ENCODE data around the gene CRABP1.
A peak's percentile ranks its signal among the peaks of the same experiment; 100 is the strongest.
"Not testable (repeated sequence)": the region's sequence is repeated elsewhere in the genome, so short reads cannot be mapped to it uniquely, and the experiment has no call there.

Gene CRABP1

DNA sequence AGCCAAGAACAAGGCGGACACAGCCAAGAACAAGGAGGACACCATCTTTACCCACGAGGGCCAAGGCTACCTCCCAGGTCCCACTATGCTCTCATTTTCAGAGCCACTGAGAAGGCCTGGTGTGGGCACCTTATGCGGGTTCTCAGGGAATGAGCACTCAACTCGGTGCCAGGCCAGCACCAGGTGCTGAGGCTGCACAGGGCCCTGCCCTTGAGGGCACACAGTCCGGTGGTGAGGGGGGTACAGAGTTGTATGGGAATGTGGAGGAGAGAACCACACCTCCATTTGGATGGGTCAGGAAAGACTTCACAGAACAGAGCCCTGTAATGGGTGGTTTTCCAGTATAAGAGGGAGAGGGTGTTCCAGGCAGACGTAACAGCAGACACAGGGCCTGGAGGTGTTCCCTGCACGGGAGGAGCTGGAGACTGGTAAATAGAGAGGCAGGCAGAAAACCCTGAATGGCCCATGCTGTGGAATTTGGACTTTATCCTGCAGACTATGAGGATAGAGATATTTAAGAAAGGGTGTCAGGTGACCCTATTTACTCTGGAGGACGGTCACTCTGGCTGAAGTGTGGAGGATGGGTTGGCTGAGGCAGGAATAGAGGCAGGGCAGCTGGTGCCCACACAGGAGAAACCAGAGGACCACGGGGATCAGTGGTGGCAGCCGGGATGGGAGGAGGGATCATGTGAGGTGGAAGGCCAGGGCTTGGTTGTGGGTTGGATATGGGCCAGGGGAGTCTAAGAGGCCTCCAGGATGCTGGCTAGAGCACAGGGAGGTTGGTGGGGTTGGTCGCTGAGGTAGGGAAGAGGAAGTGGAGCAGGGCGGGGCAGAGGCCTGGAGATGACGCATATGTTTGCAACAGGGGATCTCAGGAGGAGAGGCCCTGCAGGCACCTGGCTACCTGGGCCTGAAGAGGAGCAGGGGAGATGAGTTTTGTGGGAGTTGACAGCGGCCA is 34.6 kb downstream of the CRABP1 start:
- no peak for DNase-seq (ENCODE audit: low spot score)

DNA sequence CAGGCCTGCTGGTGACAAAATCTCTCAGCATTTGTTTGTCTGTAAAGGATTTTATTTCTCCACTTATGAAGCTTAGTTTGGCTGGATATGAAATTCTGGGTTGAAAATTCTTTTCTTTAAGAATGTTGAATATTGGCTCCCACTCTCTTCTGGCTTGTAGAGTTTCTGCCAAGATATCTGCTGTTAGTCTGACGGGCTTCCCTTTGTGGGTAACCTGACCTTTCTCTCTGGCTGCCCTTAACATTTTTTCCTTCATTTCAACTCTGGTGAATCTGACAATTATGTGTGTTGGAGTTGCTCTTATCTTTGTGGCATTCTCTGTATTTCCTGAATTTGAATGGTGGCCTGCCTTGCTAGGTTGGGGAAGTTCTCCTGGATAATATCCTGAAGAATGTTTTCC is 40.0 kb downstream of the CRABP1 start:
- DNase-seq (ENCODE audit: low spot score), result not testable (repeated sequence)

DNA sequence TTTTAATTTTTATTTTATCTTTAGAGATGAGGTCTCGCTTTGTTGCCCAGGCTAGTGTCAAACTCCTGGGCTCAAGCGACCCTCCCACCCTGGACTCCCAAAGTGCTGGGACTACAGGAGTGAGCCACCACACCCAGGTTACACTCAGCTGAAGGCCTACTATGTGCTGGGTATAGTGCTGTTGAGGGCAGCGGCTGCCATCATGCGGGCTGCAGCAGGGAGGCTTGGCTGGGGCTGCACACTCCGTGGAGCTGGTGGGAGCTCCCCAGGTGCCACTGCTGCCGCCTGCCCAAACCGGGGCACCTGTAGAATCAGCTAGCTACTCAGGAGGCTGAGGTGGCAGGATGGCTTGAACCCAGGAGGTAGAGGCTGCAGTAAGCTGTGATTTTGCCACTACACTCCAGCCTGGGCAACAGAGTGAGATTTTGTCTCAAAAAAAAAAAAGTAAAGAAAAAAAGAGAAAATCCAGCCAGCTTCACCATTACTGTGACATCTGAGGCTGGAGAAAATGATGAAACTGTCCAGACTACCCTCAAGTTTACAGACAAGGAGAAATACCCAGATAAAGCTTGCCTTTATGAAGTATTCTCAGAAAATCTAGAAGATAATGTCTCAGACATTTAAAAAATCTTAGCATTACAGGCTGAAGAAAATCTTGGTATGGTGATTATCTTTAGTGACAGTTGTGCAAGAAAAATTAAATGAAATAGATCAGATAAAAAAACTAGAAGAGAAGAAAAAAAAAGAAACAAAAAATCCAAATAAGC is 42.1 kb downstream of the CRABP1 start:
- DNase-seq (ENCODE audit: low spot score), result no peak

DNA sequence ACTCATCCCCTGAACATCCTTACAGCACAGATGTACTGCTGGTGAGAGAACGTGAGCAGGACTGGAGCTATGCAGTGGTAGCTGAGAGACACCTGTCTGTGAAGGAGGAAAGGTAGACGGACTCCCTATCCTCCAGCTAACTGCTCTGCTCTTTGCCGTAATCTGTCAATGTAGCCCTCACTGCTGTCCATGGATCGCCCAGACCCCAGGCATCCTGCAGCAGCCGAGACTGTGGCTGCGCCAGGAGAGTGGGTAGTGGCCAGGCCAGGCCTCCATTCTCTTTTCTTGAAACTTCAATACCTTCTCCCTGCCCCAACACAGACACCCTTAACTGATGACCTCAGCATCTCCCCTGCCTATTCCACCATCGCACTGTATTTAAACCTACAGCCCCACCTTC is 44.5 kb downstream of the CRABP1 start:
- DNase-seq (ENCODE audit: low spot score), result no peak

DNA sequence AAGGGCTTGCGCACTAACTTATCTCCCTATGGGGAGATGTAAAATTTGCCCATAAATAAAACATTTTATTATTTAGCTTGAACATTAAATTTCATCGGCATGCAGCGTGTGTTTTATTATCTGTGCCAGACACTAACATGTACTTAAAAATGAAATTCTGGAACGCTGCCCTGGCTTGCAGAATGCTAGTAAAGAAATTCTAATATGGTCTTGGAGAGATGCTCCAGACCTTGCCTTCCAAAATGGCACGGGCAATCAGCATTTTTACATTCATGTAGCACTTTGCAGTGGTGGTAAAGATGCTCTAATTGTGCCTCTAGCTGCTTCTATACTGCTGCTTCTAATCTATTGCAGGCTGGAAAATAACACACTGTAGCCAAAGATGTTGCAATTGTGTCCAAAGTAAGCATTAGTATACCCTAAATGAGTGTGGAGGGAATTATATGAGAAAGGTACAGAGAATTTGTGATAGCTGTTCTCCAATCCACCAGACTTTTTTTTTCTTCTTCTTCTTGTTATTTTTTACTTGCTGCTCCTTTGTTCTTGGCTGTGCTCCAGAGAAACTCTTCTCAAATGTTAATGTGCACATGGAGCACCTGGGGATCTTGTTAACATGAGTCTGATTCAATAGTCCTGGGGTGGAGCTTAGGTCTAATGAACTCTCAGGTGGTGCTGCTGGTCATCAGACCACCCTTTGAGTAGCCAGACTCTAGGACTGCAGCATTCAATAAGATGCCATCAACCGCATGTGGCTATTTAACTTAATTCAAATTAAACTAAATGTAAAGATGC is 47.3 kb downstream of the CRABP1 start:
- no peak for DNase-seq (ENCODE audit: low spot score)

DNA sequence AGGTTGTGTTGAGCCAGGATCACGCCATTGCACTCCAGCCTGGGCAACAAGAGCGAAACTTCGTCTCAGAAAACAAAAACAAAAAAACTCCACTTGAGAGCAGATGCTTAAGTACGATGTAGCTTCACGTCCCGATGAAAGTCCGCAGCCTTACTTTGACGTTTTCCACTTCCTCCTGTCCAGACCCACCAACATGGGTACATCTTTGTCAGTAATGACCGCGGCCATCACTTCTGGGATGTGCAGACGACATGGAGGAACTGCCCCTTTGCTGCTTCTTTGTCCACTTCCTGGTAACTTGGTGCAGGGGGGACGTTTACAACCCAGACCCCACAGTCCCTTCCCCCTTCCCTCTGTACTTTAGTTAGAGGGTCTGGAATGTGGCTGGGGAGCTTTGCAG is 48.7 kb downstream of the CRABP1 start:
- DNase-seq (ENCODE audit: low spot score), result no peak

DNA sequence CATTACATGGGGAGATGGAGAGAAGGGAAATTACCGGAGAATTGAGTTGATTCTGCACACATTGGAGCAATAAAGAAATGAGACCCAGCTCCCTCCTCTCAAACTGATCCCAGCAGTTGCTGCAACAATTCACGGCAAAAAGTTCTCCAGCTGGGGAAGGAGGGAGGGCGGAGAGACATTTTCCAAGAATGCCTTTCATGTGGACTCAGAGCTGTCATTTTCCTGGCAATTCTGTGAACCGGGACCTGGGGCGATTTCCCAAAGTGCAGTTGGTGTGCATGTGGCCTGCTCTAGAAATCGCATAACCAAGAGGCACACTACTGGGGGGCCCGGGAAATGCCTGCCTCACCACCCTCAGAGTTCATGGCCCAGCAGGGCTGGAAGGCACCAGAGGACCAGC is 49.2 kb downstream of the CRABP1 start:
- DNase-seq (ENCODE audit: low spot score), result no peak

DNA sequence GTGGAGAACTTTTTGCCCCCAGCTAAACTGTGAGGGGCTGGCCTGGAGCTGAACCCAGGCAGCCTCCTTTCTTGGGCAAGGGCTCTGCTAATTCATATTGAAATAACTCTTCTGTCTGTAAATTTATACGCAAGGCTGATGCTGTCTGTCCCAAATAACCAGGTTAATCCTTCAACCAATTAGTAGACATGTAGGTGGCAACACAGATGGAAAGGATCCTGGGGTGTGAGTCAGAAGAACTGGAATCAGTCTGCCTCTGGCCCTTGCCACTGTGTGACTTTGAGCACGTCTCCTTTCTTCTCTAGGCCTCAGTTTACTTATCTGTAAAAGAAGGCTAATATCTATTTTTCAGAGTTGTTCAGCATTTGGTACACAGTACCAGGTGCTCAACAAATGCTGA is 49.6 kb downstream of the CRABP1 start:
- DNase-seq (ENCODE audit: low spot score), result no peak

DNA sequence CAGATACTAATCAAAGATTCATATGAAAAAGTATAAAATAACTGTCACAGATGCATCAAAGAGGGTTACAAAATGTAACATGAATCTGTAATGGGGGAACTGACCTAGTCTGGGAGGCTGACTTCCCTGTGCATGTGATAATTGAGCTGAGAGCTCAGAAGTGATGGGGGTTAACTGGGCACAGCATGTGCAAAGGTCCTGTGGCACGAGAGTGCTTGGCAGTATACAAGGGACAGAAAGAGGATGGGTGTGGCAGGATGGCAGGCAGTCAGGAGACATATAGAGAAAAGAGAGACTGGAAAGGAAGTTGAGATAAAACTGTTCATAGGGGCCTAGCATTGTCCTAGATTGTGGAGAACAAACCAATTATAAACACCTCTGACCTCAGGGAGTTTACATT is 50.1 kb downstream of the CRABP1 start:
- no peak for DNase-seq (ENCODE audit: low spot score)

DNA sequence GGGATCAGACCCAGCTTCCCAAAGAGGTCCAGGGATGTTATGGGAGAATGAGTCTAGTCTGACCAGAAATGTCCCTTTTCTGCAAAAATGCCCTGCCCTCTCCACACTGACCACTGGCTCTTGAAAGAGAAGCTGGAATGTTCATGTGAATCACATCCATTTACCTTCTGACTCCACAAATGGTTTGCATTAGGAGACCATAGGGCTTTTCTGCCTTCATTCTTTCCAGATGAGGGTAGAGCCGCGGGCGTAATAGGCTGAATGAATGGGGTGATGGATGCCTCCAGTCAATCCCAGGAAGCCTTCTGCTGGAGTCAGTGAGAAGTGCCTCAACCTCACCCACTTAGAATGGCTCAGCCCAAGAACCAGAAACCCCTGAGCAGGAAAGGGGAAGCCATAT is 50.7 kb downstream of the CRABP1 start:
- no peak for DNase-seq (ENCODE audit: low spot score)

DNA sequence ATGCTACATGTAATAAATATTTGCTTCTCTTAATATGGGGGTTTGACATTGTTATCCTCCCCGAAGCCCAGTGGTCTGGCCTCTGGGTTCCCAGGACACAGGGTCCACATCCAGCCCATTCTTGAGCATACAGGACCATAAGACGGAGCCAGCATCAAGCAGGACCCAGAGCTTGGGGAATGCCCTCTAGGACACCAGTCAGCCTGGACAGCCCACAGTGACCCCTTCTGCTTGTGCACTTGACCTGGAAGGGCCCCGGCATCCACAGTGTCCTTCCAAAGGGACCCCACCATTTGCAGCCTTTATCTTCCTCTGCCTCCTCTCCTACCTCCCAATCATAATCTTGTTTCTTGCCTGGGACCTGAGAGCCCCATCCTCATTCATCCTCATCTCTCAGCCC is 51.6 kb downstream of the CRABP1 start:
- no peak for DNase-seq (ENCODE audit: low spot score)

DNA sequence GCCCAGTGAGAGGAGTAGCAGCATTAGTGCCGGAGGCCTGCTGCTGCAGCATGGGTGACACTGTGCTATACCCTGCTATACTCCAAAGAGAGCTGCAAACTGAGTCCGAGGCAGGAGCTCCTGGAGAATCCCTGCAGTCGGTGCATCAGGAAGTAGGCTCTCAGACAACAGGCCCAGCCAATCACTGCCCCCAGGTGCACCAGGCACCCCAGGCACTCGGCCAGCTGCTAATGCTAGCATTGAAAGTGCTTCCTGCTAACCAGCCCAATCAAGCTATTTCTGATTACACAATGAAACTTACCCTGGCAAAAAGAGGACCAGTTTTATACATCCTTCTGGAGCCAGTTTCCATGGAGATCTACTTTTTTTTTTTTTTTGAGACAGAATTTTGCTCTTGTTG is 52.3 kb downstream of the CRABP1 start:
- DNase-seq (ENCODE audit: low spot score), result no peak

DNA sequence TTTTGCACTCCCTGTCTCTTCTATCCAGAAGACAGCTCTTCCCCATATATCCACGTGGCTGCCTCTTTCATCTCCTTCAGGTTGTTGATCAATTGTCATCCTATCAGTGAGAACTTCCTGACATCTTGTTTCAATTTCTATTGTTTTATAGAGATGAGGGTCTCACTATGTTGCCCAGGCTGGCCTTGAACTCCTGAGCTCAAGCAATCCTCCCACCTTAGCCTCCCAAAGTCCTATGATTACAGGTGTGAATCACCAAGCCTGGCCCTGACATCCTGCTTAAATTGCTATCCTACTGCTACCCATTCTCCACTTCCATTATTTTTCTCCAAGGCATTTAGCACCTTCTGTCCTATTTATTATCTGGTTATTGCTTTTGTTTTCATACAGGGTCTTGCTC is 53.0 kb downstream of the CRABP1 start:
- no peak for DNase-seq (ENCODE audit: low spot score)

DNA sequence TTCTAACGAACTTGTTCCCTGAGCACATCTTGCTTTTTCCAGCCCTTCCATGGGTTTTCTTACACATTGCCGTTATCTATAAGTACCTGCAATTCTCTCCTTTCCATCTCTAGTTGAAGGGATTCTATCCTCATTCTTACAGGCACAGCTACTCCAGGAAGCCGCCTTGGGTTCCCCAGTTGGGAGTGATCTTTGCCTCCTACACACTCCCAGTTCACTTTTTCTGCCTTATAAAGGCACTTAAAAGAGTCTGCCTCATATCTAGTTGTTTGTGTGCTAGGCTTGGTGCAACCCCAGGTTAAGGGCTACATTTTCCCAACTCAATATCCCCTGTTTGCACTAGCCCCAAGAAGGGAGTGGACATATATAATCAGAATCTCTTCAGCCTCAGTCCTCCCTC is 53.9 kb downstream of the CRABP1 start:
- no peak for DNase-seq (ENCODE audit: low spot score)

DNA sequence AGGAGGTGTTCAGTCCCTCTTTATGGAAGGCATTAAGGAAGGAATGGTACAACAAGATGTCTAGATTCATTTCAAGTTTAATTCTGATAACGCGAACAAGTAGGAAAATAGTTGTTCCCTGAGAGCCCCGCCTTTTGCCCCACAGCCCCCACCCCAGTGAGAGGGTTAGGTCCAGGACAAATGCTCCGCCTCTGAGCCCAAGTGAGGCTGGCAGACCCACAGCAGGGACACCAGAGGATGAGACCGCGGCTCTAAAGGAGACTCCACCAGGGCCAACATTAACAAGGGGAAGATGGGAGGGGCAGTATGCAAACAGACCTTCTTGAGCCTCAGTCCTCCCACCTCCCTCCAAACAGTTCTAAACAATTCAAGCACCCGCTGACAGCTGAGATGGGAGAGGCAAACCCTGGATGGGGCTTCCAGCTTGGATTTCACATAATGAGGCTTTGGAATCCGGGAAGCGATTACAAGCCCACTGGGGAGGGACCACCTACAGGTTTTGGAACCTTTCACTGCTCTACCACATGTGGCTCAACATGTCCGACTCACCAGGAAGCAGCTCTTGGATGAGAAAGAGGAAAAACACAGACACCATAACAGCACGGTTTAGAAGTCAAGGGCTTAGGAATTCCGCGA is 54.9 kb downstream of the CRABP1 start:
- DNase-seq (ENCODE audit: low spot score), result no peak

DNA sequence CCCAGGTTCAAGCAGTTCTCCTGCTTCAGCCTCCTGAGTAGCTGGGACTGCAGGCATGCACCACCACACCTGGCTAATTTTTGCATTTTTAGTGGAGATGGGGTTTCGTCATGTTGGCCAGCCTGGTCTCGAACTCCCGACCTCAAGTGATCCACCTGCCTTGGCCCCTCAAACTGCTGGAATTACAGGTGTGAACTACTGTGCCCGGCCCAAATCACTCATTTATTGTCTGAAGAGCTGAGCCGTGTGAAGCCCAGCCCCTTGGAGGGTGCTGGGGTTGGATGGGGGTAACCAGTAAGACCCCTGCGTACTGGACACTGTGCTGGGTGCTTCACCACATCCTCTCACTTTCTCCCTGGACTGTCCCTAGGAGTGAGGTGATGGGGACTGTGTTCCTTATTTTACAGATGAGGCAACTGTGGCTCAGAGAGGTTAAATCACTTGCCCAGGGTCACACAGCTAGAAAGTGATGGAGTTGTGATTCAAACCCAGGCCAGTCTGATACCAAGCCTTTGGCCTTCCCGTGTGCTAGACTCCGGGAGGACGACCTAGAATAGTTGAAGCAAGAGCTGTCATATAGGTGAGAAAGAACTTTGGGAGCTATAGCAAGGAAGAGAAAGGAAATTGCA is 56.1 kb downstream of the CRABP1 start:
- DNase-seq (ENCODE audit: low spot score), result no peak

DNA sequence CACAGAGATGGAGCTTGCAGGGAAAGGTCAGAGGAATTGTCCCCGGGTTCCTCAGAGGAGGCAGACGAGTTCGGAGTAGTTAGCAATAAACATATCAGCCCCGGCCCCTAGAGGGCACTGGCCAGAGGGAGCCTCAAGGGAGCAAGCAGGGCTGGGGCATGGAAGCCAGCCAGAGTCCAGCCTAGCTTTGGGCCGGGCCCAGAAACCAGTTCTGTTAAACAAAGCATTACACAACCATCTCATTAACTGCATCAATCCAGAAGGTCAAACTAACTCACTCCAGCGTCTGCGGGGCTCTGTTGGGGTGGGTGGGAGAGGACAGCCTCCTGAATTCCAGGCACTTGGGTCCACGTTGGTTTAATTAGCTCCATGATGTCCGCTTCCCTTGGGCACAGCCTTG is 56.8 kb downstream of the CRABP1 start:
- peak; percentile 56 for DNase-seq (ENCODE audit: low spot score)

DNA sequence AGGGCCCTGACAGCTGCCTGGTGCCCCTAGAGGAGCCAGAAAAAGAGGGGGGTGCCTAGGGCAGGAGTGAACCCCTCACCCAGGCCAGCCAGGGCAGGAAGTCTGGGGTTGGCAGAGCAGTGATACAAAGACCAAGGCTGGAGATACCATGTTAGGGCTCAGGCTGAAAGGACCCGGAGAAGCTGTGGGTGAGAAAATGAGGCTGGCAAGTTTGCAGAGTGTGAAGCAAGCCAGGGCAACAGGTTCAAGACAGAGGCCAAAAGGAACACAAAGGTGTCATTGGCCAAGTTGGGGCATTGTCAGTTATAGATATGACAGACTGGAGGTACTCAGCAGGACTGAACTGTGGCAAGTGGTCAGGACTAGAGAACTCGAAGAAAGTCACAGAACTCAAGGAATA is 57.2 kb downstream of the CRABP1 start:
- no peak for DNase-seq (ENCODE audit: low spot score)
